Progenitor cell of endocrine pancreas (in vitro differentiated cells): ENCODE results near the gene ERO1A. TPM values are rescaled to one million over a fixed set of nuclear protein-coding genes. Genes with fewer than 3 reads are reported as not detected.

Experiments used
- DNase-seq: peaks from one replicate; pipeline ENCODE4 v3.0.0; 2021; ENCODE audit warnings: low spot score; ENCODE audit not compliant: unreplicated experiment
- H3K27ac Mint-ChIP-seq: 2 replicates; pipeline ENCODE4 v1.8.0; 2021; ENCODE audit warnings: mild to moderate bottlenecking, moderate library complexity, mixed read lengths
- H3K27me3 Mint-ChIP-seq: 2 replicates; pipeline ENCODE4 v1.8.0; 2021; ENCODE audit warnings: mixed read lengths
- H3K36me3 Mint-ChIP-seq: 2 replicates; pipeline ENCODE4 v1.8.0; 2022; ENCODE audit warnings: mixed read lengths; ENCODE audit not compliant: insufficient read depth
- H3K4me1 Mint-ChIP-seq: 2 replicates; pipeline ENCODE4 v1.8.0; 2021; ENCODE audit warnings: low read depth, mixed read lengths
- H3K4me3 Mint-ChIP-seq: 2 replicates; pipeline ENCODE4 v1.8.0; 2021; ENCODE audit warnings: low read depth, mild to moderate bottlenecking, moderate library complexity, mixed read lengths
- H3K9me3 Mint-ChIP-seq: 2 replicates; pipeline ENCODE4 v1.8.0; 2021; ENCODE audit warnings: low read depth, mixed read lengths
- CTCF ChIP-seq: fragments of 200-600 bp; sonication (generic); IDR thresholded peaks from one replicate; pipeline ENCODE4 v1.5.0; 2021; ENCODE audit warnings: antibody characterized with exemption, mild to moderate bottlenecking; ENCODE audit not compliant: unreplicated experiment
- total RNA-seq: library from RNA; stranded (reverse); gene quantifications from 2 replicates; pipeline ENCODE4 v1.2.1, GENCODE V29; 2021

ERO1A gene
- total RNA-seq, 1 donor from 2014 or later = 51.0 TPM

GRCh38 chr14:52609445-52610044 lies 85.8 kb downstream of the ERO1A start:
- H3K36me3 Mint-ChIP-seq = peaks cover 19% of the 10 kb centered on the region
- DNase-seq = no peak
- no peaks in the 10 kb centered on the region for H3K27me3 Mint-ChIP-seq
- no peak overlapping the region for H3K4me3 Mint-ChIP-seq
- no peak overlapping the region for H3K27ac Mint-ChIP-seq
- H3K9me3 Mint-ChIP-seq = peaks cover 10% of the 10 kb centered on the region
- no peaks in the 10 kb centered on the region for H3K4me1 Mint-ChIP-seq
- no peak for TF ChIP-seq CTCF

GRCh38 chr14:52607061-52607460 lies 88.3 kb downstream of the ERO1A start:
- TF ChIP-seq CTCF = no peak
- Mint-ChIP-seq H3K27ac (no peak overlapping the region), H3K4me1 (no peaks in the 10 kb centered on the region), H3K4me3 (no peak overlapping the region), H3K36me3 (peaks cover 28% of the 10 kb centered on the region), H3K9me3 (peaks cover 19% of the 10 kb centered on the region), H3K27me3 (no peaks in the 10 kb centered on the region)
- DNase-seq = no peak

- no peak for TF ChIP-seq CTCF
- no peak overlapping the region for H3K4me3 Mint-ChIP-seq
- no peak overlapping the region for H3K27ac Mint-ChIP-seq
- no peak for DNase-seq
- peaks cover 15% of the 10 kb centered on the region for H3K9me3 Mint-ChIP-seq
- H3K36me3 Mint-ChIP-seq = peaks cover 25% of the 10 kb centered on the region
- no peaks in the 10 kb centered on the region for H3K27me3 Mint-ChIP-seq
- H3K4me1 Mint-ChIP-seq = no peaks in the 10 kb centered on the region
Measured at GRCh38 chr14:52602131-52602530, 93.2 kb downstream of the ERO1A start.

- no peaks in the 10 kb centered on the region for H3K27me3 Mint-ChIP-seq
- H3K9me3 Mint-ChIP-seq = peaks cover 18% of the 10 kb centered on the region
- no peak overlapping the region for H3K27ac Mint-ChIP-seq
- peaks cover 26% of the 10 kb centered on the region for H3K36me3 Mint-ChIP-seq
- DNase-seq = no peak
- no peak overlapping the region for H3K4me3 Mint-ChIP-seq
- TF ChIP-seq CTCF = no peak
- H3K4me1 Mint-ChIP-seq = no peaks in the 10 kb centered on the region
Measured at GRCh38 chr14:52599974-52600373, 95.4 kb downstream of the ERO1A start.

GRCh38 chr14:52598568-52598967 lies 96.8 kb downstream of the ERO1A start:
- Mint-ChIP-seq H3K4me1 (peaks cover 3% of the 10 kb centered on the region), H3K9me3 (peaks cover 21% of the 10 kb centered on the region), H3K4me3 (no peak overlapping the region), H3K36me3 (peaks cover 25% of the 10 kb centered on the region), H3K27me3 (no peaks in the 10 kb centered on the region), H3K27ac (no peak overlapping the region)
- DNase-seq = no peak
- no peak for TF ChIP-seq CTCF
